ENCODE results near the gene KLHL26.
"Not testable (repeated sequence)": the region's sequence is repeated elsewhere in the genome, so short reads cannot be mapped to it uniquely, and the experiment has no call there.

KLHL26 gene

GRCh38 chr19:18600692-18601397 is 36.0 kb upstream of the KLHL26 start:
- DNase-seq (ENCODE audit: low spot score): not testable (repeated sequence)

DNA sequence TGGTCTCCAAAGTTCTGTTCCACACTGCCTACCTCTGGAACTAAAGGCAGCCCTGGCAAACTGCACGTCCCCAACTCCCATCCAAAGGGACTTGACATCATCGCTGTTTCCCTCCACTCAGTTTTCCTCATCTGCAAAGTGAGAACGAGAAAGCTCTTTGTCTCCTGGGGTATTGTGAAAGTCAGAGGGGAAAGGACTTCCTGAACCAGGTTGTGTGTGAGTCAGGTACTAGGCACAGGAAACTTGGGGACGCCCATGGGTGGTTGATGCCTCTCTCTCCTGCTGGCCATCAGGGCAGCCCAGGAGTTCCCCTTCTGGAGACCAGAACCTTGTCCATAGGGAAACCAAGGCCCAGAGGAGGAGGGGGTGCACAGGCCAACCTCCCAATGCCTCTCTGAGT is 35.0 kb upstream of the KLHL26 start:
- DNase-seq (ENCODE audit: low spot score): no peak

GRCh38 chr19:18603255-18603957 is 33.4 kb upstream of the KLHL26 start:
- peak; percentile 35 for DNase-seq (ENCODE audit: low spot score)

- DNase-seq (ENCODE audit: low spot score): no peak
Measured at GRCh38 chr19:18603958-18604819, 32.6 kb upstream of the KLHL26 start.

DNA sequence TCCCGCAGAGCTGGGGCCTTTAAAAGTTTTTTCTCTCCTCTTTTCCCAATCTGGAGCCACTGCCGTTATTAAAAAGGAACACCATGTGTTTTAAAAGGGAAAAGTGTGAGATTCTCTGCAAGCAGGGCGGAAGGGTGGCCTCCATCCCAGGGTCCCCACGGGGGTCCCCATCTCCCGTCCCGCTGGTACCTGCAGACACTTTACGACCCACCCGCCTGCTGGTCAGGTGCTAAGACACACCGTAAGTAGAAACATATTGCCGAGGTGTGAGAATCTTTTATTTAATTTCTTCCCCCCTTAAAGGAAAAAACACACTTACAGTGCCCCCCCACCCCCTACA is 32.0 kb upstream of the KLHL26 start:
- no peak for DNase-seq (ENCODE audit: low spot score)

DNA sequence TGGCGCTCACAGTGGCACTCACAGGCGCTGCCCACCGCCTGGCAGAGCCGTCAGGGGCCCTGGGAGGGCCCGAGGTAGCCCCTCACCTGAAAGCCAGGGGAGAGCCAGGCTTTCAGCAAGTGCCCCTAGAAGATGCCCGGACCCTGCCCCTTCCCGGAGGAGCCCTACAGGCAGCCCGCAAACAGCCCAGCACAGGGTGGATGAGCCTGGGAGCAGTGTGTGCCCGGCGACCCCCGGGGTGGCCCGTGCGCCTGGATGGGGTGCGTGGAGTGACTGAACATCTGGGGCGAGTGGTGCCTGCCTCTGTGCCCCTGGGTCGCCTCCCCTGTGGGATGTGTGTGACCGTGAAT is 31.7 kb upstream of the KLHL26 start:
- DNase-seq (ENCODE audit: low spot score): no peak

DNA sequence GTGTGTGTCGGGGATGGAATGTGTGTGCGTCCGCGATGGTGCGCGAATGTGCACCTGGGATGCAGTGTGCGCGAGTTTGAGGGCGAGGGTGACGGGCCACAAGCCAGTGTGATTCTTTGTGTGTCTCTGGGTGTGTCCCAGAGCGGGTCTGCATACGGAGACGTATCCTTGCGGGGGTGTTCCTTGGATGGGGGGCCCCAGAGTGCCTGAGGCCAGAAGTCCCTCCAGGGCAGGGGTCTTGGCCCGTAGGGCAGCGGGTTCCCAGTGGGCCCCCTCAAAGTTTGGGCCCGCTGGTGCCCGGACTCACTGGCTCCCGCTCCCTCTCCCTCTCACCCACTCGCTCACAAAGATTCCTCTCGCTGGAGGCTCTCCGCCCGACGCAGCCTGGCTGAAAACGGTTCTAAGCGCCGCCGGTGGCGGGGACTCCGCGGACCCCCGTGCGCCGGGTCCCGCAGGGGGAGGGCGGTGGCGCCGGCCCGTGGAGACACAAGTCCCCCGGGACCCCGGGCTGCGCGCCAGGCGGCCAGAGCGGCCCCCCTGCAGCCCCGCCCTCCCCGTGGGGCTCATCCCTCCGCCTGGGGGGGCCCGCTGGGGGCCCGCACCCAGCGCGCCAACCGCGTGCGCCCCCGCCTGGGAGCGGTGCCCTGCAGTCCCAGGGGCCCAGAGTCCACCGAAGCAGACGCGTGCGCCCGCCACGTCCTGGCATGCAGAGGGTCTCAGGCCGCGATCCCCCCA is 31.1 kb upstream of the KLHL26 start:
- DNase-seq (ENCODE audit: low spot score): no peak

- DNase-seq (ENCODE audit: low spot score): no peak
Measured at GRCh38 chr19:18606281-18607225, 30.3 kb upstream of the KLHL26 start, which contains the start of gene CRLF1. CRLF1 (minus strand) TSS chr19:18606799; CDS start chr19:18606656, 143 bp downstream.

DNA sequence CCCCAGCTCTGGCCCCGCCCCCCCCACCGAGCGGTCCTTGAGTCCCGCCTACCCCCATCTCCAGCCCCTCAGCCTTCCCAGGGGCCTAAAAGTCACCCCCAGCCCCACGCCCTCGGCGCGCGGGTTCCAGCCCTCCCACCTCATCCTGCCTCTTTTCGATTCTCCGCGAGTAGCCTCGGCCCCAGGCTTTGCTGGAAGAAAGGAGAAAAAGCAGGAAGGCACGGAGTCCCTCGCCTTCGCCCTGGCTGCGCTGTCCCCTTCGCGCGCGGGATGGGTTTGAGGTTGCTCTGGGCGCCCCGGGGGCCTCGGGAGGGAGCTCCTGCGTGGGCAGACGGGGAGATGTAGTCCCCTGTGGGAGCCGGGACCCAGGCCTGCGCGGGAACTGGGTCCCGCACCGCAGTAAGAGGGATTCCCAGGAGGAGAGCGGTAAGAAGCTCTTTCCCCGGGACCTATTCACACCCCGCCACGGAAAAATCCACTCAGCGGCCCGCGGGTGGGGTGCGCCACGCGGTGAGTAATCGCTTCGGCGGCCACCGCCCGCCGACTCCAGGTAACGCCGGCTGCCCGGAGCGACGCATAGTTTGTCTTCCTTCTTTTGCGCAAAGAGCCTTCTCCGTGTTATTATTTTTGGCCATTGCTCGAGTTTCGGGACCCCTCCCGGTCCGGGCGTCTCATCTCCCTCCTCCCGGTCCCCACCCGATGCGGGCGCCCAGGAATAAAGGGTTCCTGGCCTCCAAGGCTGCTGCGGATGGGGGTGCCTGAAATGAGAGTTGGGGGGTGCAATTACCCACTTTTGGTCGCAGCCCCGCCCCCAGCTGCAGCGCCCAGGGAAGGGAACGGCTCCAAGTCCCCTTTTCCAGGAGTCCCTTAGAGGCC is 29.4 kb upstream of the KLHL26 start:
- no peak for DNase-seq (ENCODE audit: low spot score)

- DNase-seq (ENCODE audit: low spot score): no peak
Measured at GRCh38 chr19:18608102-18608804, 28.6 kb upstream of the KLHL26 start.

- DNase-seq (ENCODE audit: low spot score): no peak
Measured at GRCh38 chr19:18608805-18609716, 27.8 kb upstream of the KLHL26 start.

GRCh38 chr19:18609717-18610051 is 27.1 kb upstream of the KLHL26 start:
- no peak for DNase-seq (ENCODE audit: low spot score)

DNA sequence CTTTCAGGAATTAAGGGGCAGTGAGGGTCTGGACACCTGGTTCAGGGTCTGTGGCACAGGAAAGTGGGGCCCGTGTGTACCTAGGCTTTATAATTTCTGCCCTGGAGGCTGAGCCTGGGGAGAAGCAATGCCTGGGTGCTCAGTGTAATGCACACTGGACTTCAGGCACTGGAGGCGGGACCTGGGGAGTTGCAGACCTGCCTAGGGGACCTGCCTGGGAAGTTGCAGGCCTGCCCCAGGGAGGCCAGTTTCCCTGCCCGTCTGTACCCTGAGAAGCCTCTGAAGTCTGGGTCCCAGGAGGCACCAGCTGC is 26.6 kb upstream of the KLHL26 start:
- no peak for DNase-seq (ENCODE audit: low spot score)

DNA sequence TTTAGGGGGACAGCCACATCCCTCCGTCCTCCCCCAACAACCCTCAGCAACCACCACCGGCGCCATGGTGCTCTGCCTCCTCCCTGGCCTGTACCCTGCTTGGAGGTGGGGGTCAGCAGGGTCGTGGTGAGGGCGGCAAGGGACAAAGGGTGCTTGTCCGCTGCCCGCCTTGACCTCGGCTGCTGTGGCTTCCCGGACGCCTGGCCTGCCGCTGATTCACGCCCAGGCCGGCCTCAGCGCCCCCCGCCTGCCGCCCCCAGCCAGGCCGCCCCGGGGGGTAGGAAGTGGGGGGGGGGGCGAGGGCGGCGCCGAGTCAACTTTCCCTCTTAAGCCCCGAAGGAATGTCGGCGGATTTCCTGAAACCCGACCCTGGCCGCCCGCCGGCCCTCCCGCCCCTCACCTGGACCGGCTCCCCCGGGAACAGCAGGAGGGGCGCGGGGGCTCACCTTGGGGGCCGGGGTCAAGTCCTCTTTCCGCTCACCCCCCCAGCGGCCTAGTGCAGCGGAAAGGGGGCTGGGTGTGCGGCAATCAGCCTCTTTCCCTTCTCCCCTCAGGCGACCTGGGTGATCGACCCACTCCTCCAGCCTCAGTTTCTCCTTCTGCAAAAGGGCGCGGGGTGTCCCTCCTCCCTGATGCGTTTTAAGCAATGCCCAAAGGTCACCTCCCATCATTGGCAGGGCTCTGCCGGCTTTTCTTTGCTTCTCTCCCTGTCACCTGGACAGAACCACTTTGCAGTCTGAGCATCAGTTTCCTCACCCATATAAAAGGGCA is 26.1 kb upstream of the KLHL26 start:
- DNase-seq (ENCODE audit: low spot score): no peak

GRCh38 chr19:18611327-18612050 is 25.3 kb upstream of the KLHL26 start:
- DNase-seq (ENCODE audit: low spot score): no peak

DNA sequence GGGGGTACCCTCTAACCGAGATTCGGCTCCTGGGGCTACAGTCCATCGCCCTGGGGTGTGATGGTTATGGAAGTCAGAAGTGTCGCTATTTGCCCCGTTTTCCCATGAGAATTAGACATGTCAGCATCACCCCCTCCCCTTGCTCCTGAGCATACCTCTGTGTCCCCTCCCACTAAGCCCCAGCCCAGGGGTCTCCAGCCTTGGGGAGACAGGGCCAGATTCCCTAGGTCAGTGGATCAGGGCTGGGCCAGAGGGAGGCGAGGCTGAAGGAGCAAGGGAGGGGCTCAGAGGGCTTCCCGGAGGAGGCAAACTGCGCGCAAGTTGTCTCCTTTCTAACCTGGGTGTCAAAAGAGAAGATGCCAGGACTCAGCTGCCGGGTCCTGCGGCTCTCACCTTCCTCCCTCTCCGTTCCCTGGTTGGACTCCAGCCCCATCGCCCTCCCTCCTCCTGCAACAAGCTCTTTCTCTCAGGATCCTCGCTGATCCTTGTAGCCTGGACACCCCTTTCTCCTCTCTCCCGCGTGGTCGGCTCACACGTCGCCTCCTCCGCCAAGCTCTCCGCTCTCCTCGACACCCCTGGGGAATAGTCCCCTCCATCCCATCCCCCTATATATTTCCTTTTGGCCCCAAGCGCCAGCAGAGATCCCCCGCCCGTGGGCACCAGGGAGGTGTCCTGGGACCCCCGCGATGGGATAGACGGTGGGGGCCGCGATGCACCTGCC is 24.6 kb upstream of the KLHL26 start:
- DNase-seq (ENCODE audit: low spot score): no peak
